Mesendoderm (in vitro differentiated cells): ENCODE results near the gene VSTM2B.
"Not testable (repeated sequence)": the region's sequence is repeated elsewhere in the genome, so short reads cannot be mapped to it uniquely, and the experiment has no call there.

Experiments
- DNase-seq: peaks from one replicate; pipeline ENCODE4 v3.0.0; 2013
- H2AK5ac ChIP-seq: 2 replicates; pipeline ENCODE4 v1.6.1; 2013; ENCODE audit warnings: low read length, inconsistent platforms
- H2BK120ac ChIP-seq: 2 replicates; pipeline ENCODE4 v1.6.1; 2013; ENCODE audit warnings: low read depth, mild to moderate bottlenecking, low read length, moderate library complexity, mixed read lengths
- H2BK15ac ChIP-seq: replicated peaks from 2 replicates; pipeline ENCODE4 v1.6.1; 2013; ENCODE audit warnings: low read depth, mild to moderate bottlenecking, moderate library complexity
- H2BK5ac ChIP-seq: 2 replicates; pipeline ENCODE4 v1.6.1; 2013; ENCODE audit warnings: low read length, inconsistent platforms
- H3K18ac ChIP-seq: 2 replicates; pipeline ENCODE4 v1.6.1; 2013; ENCODE audit warnings: mild to moderate bottlenecking, low read length, mixed read lengths
- H3K23ac ChIP-seq: one replicate; pipeline ENCODE4 v1.6.1; 2013; ENCODE audit warnings: low read length
- H3K27ac ChIP-seq: 2 replicates; pipeline ENCODE4 v1.5.1; 2013; ENCODE audit warnings: low read depth, mild to moderate bottlenecking, inconsistent platforms, low read length, moderate library complexity
- H3K27me3 ChIP-seq: 2 replicates; pipeline ENCODE4 v1.6.1; 2013; ENCODE audit warnings: low read length, control low read depth, mild to moderate bottlenecking, inconsistent platforms; ENCODE audit not compliant: insufficient read depth, poor library complexity
- H3K36me3 ChIP-seq: 2 replicates; pipeline ENCODE4 v1.6.1; 2013; ENCODE audit warnings: low read length, inconsistent platforms; ENCODE audit not compliant: control insufficient read depth, insufficient read depth
- H3K4ac ChIP-seq: one replicate; pipeline ENCODE4 v1.6.1; 2013; ENCODE audit warnings: low read depth, mild to moderate bottlenecking, low read length, moderate library complexity
- H3K4me1 ChIP-seq: 2 replicates; pipeline ENCODE4 v1.6.1; 2013; ENCODE audit warnings: low read depth, low read length, inconsistent platforms; ENCODE audit not compliant: control insufficient read depth
- H3K4me2 ChIP-seq: 2 replicates; pipeline ENCODE4 v1.6.1; 2013; ENCODE audit warnings: low read length
- H3K4me3 ChIP-seq: 2 replicates; pipeline ENCODE4 v1.5.1; 2013; ENCODE audit warnings: mild to moderate bottlenecking, low read length
- H3K56ac ChIP-seq: one replicate; pipeline ENCODE4 v1.6.1; 2013; ENCODE audit warnings: low read length
- H3K79me1 ChIP-seq: 2 replicates; pipeline ENCODE4 v1.6.1; 2013; ENCODE audit warnings: low read length, inconsistent platforms
- H3K79me2 ChIP-seq: 2 replicates; pipeline ENCODE4 v1.6.1; 2013; ENCODE audit warnings: mild to moderate bottlenecking, low read length; ENCODE audit not compliant: control insufficient read depth, insufficient read depth
- H3K9ac ChIP-seq: 2 replicates; pipeline ENCODE4 v1.6.1; 2013; ENCODE audit warnings: low read length, inconsistent platforms
- H4K5ac ChIP-seq: one replicate; pipeline ENCODE4 v1.6.1; 2013; ENCODE audit warnings: low read length
- H4K8ac ChIP-seq: one replicate; pipeline ENCODE4 v1.6.1; 2013; ENCODE audit warnings: low read depth, mild to moderate bottlenecking, control low read depth, low read length, moderate library complexity
- WGBS: extraction: QIAGEN DNeasy Blood & Tissue Kit; methylation state at CpG from one replicate; pipeline ENCODE4 v1.1.7; 2013; ENCODE audit warnings: low lambda C conversion rate, missing lambda C conversion rate; ENCODE audit not compliant: insufficient coverage; ENCODE audit errors: extremely low coverage; 5-methylcytosine and 5-hydroxymethylcytosine counted together

The VSTM2B gene

DNA sequence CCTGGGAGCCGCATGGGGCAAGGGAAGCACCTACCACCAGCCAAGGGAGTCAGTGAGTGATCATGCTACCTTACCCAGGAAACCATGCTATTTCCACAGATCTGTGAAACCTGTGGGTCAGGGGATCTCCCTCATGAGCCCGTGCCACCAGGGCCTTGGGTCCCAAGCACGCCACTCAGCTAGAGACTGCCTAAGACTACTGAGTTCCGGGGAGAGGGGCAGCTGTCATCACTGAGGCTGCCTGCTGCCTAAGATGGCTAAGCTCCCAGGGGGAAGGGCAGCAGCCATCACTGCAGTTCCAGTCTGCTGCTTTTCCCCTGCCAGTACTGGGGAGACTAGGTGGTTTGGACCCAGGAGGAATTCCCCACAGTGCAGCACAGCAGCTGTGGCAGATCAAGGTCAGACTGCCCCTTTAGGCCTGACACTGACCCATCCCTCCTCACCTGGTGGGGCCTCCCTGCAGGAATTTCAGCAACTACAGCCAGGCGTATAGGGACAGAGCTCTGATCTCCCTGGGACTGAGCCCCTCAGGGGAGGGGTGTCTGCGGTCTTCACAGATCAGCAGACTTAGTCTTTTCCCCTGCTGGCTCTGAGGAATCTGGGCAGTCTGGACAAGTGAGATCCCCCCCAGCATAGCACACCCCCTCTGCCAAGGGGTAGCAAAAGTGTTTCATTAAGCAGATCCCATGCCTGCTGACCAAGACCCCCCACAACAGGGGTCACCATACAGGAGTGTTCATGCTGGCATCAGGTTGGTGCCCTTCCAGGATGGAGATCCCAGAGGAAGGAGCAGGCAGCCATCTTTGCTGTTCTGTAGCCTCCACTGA is 26.9 kb downstream of the VSTM2B start:
- H3K56ac ChIP-seq = no peak overlapping the region
- DNase-seq = no peak
- no peaks in the 10 kb centered on the region for H3K79me1 ChIP-seq
- H4K8ac ChIP-seq = no peak overlapping the region
- no peaks in the 10 kb centered on the region for H3K36me3 ChIP-seq
- no peak overlapping the region for H2BK5ac ChIP-seq
- H3K27ac ChIP-seq = no peak overlapping the region
- H4K5ac ChIP-seq = no peak overlapping the region
- H3K9ac ChIP-seq = no peak overlapping the region
- no peak overlapping the region for H3K4me2 ChIP-seq
- no CpG with 5 or more reads among the region's 6 CpGs for WGBS
- H3K4me3 ChIP-seq = no peak overlapping the region
- no peak overlapping the region for H3K18ac ChIP-seq
- no peak overlapping the region for H2AK5ac ChIP-seq
- no peaks in the 10 kb centered on the region for H3K4me1 ChIP-seq
- no peaks in the 10 kb centered on the region for H3K79me2 ChIP-seq
- H2BK120ac ChIP-seq = no peak overlapping the region
- no peak overlapping the region for H3K4ac ChIP-seq
- H3K27me3 ChIP-seq = no peaks in the 10 kb centered on the region
- H3K23ac ChIP-seq = no peak overlapping the region
- H2BK15ac ChIP-seq = no peak overlapping the region

DNA sequence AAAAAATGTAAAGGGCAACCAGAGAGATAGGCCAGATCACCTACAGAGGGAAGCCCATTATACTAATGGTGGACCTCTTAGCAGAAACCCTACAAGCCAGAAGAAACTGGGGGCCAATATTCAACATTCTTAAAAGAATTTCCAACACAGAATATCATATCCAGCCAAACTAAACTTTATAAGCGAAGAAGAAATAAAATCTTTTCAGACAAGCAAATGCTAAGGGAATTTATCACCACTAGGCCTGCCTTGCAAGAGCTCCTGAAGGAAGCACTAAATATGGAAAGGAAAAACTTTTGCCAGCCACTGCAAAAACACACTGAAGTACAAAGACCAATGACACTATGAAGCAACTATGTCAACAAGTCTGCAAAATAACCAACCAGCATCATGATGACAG is 28.4 kb downstream of the VSTM2B start:
- no peaks in the 10 kb centered on the region for H3K36me3 ChIP-seq
- no peak overlapping the region for H4K8ac ChIP-seq
- no peak overlapping the region for H3K4ac ChIP-seq
- H3K56ac ChIP-seq = no peak overlapping the region
- H3K27ac ChIP-seq = no peak overlapping the region
- H3K4me2 ChIP-seq = no peak overlapping the region
- no peak overlapping the region for H2BK5ac ChIP-seq
- no peak overlapping the region for H4K5ac ChIP-seq
- no peak overlapping the region for H3K18ac ChIP-seq
- DNase-seq = no peak
- H2BK15ac ChIP-seq = no peak overlapping the region
- H2BK120ac ChIP-seq = no peak overlapping the region
- no peak overlapping the region for H3K9ac ChIP-seq
- no peak overlapping the region for H3K23ac ChIP-seq
- H3K4me3 ChIP-seq = no peak overlapping the region
- no peaks in the 10 kb centered on the region for H3K4me1 ChIP-seq
- WGBS = no CpG with 5 or more reads among the region's 1 CpG
- H2AK5ac ChIP-seq = no peak overlapping the region
- H3K27me3 ChIP-seq = no peaks in the 10 kb centered on the region
- H3K79me1 ChIP-seq = no peaks in the 10 kb centered on the region
- no peaks in the 10 kb centered on the region for H3K79me2 ChIP-seq

DNA sequence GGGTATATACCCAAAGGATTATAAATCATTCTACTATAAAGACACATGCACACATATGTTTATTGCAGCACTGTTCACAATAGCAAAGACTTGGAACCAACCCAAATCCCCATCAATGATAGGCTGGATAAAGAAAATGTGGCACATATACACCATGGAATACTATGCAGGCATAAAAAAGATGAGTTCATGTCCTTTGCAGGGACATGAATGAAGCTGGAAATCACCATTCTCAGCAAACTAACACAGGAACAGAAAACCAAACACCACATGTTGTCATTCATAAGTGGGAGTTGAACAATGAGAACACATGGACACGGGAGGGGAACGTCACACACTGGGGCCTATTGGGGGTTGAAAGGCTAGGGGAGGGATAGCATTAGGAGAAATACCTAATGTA is 33.3 kb downstream of the VSTM2B start:
- not testable (repeated sequence) for DNase-seq, H2BK5ac ChIP-seq, H3K4me3 ChIP-seq, H3K18ac ChIP-seq, H4K8ac ChIP-seq, H3K79me2 ChIP-seq, H4K5ac ChIP-seq, H3K23ac ChIP-seq, H3K36me3 ChIP-seq, H3K27me3 ChIP-seq, H3K79me1 ChIP-seq, H3K4me1 ChIP-seq, H2AK5ac ChIP-seq, H2BK15ac ChIP-seq, H2BK120ac ChIP-seq, H3K27ac ChIP-seq, H3K9ac ChIP-seq, H3K56ac ChIP-seq, H3K4me2 ChIP-seq, H3K4ac ChIP-seq
- no CpG with 5 or more reads among the region's 2 CpGs for WGBS

DNA sequence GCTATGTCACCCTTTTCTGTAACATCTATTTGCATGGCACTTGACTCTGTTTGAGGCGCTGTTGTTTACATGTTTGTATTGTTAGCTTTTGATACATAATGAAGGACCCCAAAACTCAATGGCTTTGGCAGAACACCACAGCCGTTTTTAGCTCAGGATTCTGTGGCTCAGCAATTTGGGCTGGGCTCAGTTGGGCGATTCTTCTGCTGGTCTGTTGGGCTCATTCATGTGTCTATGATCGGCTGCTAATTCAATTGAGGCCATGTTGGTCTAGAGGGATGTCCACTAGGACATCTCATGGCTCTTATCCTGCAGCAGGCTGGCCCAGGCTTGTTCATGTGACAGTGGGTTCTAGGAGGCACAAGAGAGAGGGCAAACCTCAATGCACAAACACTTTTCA is 33.9 kb downstream of the VSTM2B start:
- Histone ChIP-seq H3K4me3 (no peak overlapping the region), H3K4ac (no peak overlapping the region), H3K56ac (no peak overlapping the region), H3K36me3 (no peaks in the 10 kb centered on the region), H2AK5ac (no peak overlapping the region), H3K23ac (no peak overlapping the region), H3K79me2 (no peaks in the 10 kb centered on the region), H4K5ac (no peak overlapping the region), H3K4me1 (no peaks in the 10 kb centered on the region), H2BK5ac (no peak overlapping the region), H2BK120ac (no peak overlapping the region), H3K18ac (no peak overlapping the region), H3K79me1 (no peaks in the 10 kb centered on the region), H3K9ac (no peak overlapping the region), H4K8ac (no peak overlapping the region), H3K4me2 (no peak overlapping the region), H2BK15ac (no peak overlapping the region), H3K27ac (no peak overlapping the region), H3K27me3 (no peaks in the 10 kb centered on the region)
- no CpG with 5 or more reads among the region's 4 CpGs for WGBS
- no peak for DNase-seq

DNA sequence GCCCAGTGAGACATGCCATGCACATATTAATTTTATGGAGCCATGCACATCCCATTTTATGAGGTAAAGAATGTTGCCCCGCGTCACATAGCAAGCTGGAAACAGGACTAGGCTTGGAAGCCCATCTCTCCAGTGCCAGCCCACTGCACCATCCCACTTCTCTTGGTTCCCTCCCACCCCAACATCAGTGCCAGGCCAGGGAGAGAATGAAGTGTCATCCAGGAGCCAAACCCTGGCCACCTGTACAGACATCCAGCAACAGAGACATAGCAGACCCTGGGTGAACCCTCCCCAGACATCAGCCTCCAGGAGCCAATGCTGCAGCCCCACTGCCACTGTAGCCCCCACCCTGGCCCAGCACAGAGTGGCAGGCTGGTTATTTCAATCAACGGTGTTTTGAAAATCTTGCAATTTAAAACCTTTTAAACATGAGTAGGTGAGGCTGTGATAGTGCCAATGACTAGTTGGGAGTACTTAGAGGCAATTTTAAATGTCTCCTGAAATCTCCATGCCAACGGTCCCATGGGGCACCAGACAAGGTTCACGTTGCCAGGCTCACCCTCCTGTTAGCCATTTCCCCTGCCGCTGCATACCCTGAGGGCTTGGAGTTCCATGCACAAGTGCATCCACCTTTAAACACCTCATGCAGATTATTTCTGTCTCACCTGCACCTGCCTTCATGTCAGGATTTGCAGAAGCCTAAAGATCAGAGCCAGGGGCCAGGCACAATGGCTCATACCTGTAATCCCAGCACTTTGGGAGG is 34.7 kb downstream of the VSTM2B start:
- Histone ChIP-seq H3K18ac (no peak overlapping the region), H2BK5ac (no peak overlapping the region), H3K9ac (no peak overlapping the region), H3K4me3 (no peak overlapping the region), H3K79me2 (no peaks in the 10 kb centered on the region), H3K56ac (no peak overlapping the region), H3K4me1 (no peaks in the 10 kb centered on the region), H3K27ac (no peak overlapping the region), H3K79me1 (no peaks in the 10 kb centered on the region), H2BK15ac (no peak overlapping the region), H4K5ac (no peak overlapping the region), H3K27me3 (no peaks in the 10 kb centered on the region), H3K4ac (no peak overlapping the region), H3K36me3 (no peaks in the 10 kb centered on the region), H2BK120ac (no peak overlapping the region), H3K23ac (no peak overlapping the region), H2AK5ac (no peak overlapping the region), H3K4me2 (no peak overlapping the region), H4K8ac (no peak overlapping the region)
- DNase-seq = no peak
- no CpG with 5 or more reads among the region's 6 CpGs for WGBS
